B cell (primary cell): Measurements from ENCODE around the gene PTGFRN. TPM values are rescaled to one million over a fixed set of nuclear protein-coding genes. Genes with fewer than 3 reads are reported as not detected.

Experiments used
- ATAC-seq: fragments of 200-7000 bp; cut with Tn5 transposase; one replicate; pipeline ENCODE4 v1.10.0; 2021; ENCODE audit warnings: low read depth, mild to moderate bottlenecking, moderate number of reproducible peaks, moderate library complexity
- CTCF ChIA-PET: fragments of 350-600 bp; sonication (Branson Sonifier 250); formaldehyde crosslinking; loops from one replicate; lab custom pipeline; 2021; ENCODE audit warnings: antibody characterized with exemption, inconsistent platforms; lab: Charles Lee
- POLR2A ChIA-PET: fragments of 350-600 bp; sonication (Branson Sonifier 250); formaldehyde crosslinking; loops from one replicate; lab custom pipeline; 2021; ENCODE audit warnings: antibody characterized with exemption; lab: Charles Lee
- DNase-seq: peaks from one replicate; pipeline ENCODE4 v3.0.0; 2013
- H2AFZ ChIP-seq: 2 replicates; pipeline ENCODE4 v1.6.1; 2012; ENCODE audit warnings: mild to moderate bottlenecking, low read depth, low read length; ENCODE audit not compliant: insufficient read depth, poor library complexity, severe bottlenecking
- H3K27ac ChIP-seq, 2 donors: 1 replicate in 1 of 2; 2 replicates in 1 of 2; pipeline ENCODE4 v1.5.1; 2012 to 2013; ENCODE audit warnings: low read length in 2 of 2, mild to moderate bottlenecking in 2 of 2, moderate library complexity in 1 of 2
- H3K27me3 ChIP-seq, 4 experiments: fragments of 200-600 bp in 1 of 4; sonication (generic) in 1 of 4; replicated peaks in 1 of 4; 1 replicate in 2 of 4; 2 replicates in 2 of 4; pipeline versions ENCODE4 v1.6.1 to v1.7.0; 2013 to 2016; ENCODE audit warnings: low read length in 3 of 4, mild to moderate bottlenecking in 2 of 4, mixed read lengths in 1 of 4, moderate library complexity in 1 of 4; ENCODE audit not compliant: insufficient read depth in 4 of 4, control insufficient read depth in 3 of 4; ENCODE audit errors: control extremely low read depth in 1 of 4
- H3K36me3 ChIP-seq, 2 experiments: replicated peaks in 1 of 2; 1 replicate in 1 of 2; 2 replicates in 1 of 2; pipeline versions ENCODE4 v1.6.1 to v1.7.1; 2013; ENCODE audit warnings: low read length in 1 of 2; ENCODE audit not compliant: insufficient read depth in 2 of 2, control insufficient read depth in 1 of 2; ENCODE audit errors: control extremely low read depth in 1 of 2, extremely low read depth in 1 of 2
- H3K4me1 ChIP-seq, 2 donors: fragments of 200-600 bp in 1 of 2; sonication (generic) in 1 of 2; 1 replicate in 1 of 2; 2 replicates in 1 of 2; pipeline versions ENCODE4 v1.5.1 to v1.6.1; 2013 to 2017; ENCODE audit warnings: low read length in 2 of 2; ENCODE audit not compliant: control insufficient read depth in 2 of 2, insufficient read depth in 2 of 2
- H3K4me2 ChIP-seq: replicated peaks from 2 replicates; pipeline ENCODE3; 2012; ENCODE audit warnings: mild to moderate bottlenecking, low read depth, low read length; ENCODE audit not compliant: poor library complexity, severe bottlenecking
- H3K4me3 ChIP-seq, 5 experiments: fragments of 200-600 bp in 1 of 5; sonication (generic) in 1 of 5; 1 replicate in 3 of 5; 2 replicates in 2 of 5; pipeline versions ENCODE4 v1.5.1 to v1.7.0; 2011 to 2016; ENCODE audit warnings: low read length in 4 of 5, mild to moderate bottlenecking in 4 of 5, low read depth in 2 of 5, control low read depth in 1 of 5, moderate library complexity in 1 of 5; ENCODE audit not compliant: insufficient read depth in 1 of 5; ENCODE audit errors: control extremely low read depth in 1 of 5, extremely low read depth in 1 of 5
- H3K79me2 ChIP-seq: fragments of 200-600 bp; sonication (generic); one replicate; pipeline ENCODE4 v1.6.0; 2016; ENCODE audit warnings: low read length; ENCODE audit not compliant: control insufficient read depth, insufficient read depth
- H3K9ac ChIP-seq: fragments of 200-600 bp; sonication (generic); 2 replicates; pipeline ENCODE4 v1.6.1; 2017; ENCODE audit warnings: mild to moderate bottlenecking, low read length, moderate library complexity
- H3K9me3 ChIP-seq, 3 donors: one replicate each; pipeline versions ENCODE4 v1.6.1 to v1.7.1; 2013; ENCODE audit warnings: low read length in 2 of 3; ENCODE audit not compliant: control insufficient read depth in 2 of 3, insufficient read depth in 1 of 3; ENCODE audit errors: control extremely low read depth in 1 of 3
- H4K20me1 ChIP-seq: 2 replicates; pipeline ENCODE4 v1.6.0; 2012; ENCODE audit warnings: mild to moderate bottlenecking, low read length; ENCODE audit not compliant: insufficient read depth, control insufficient read depth, poor library complexity, severe bottlenecking
- H3K27ac Mint-ChIP-seq: one replicate; pipeline ENCODE4 v1.8.0; 2021; ENCODE audit warnings: mixed read lengths
- H3K27me3 Mint-ChIP-seq: one replicate; pipeline ENCODE4 v1.8.0; 2021; ENCODE audit warnings: mixed read lengths
- H3K4me1 Mint-ChIP-seq: one replicate; pipeline ENCODE4 v1.8.0; 2021; ENCODE audit warnings: mixed read lengths
- H3K4me3 Mint-ChIP-seq: one replicate; pipeline ENCODE4 v1.8.0; 2021; ENCODE audit warnings: mixed read lengths
- H3K9me3 Mint-ChIP-seq: one replicate; pipeline ENCODE4 v1.8.0; 2022; ENCODE audit warnings: mixed read lengths; ENCODE audit not compliant: insufficient read depth
- EZH2 ChIP-seq: IDR thresholded peaks from 2 replicates; pipeline ENCODE4 v1.6.1; 2012; ENCODE audit warnings: borderline replicate concordance, low read depth, mild to moderate bottlenecking, moderate library complexity, low read length; ENCODE audit not compliant: insufficient read depth, poor library complexity, severe bottlenecking
- WGBS: methylation state at CpG from one replicate; pipeline ENCODE4 v1.1.5; 2013; ENCODE audit warnings: missing lambda C conversion rate; ENCODE audit not compliant: insufficient coverage; 5-methylcytosine and 5-hydroxymethylcytosine counted together
- intact Hi-C: fragments of 100-400 bp; cut with micrococcal nuclease; formaldehyde crosslinking; loops from one replicate; pipeline ENCODE4 v1.10.0; 2022
- polyA plus RNA-seq: library from polyadenylated mRNA; depleted of rRNA; stranded (reverse); fragments of >200 nt; gene quantifications from 2 replicates; pipeline ENCODE4 v1.2.3, GENCODE V29; 2012
- total RNA-seq, 2 donors: library from RNA; stranded (reverse); fragments of 120-200 nt in 1 of 2; gene quantifications; 1 replicate in 1 of 2; 2 replicates in 1 of 2; pipeline versions ENCODE4 v1.2.3 to v1.2.4, GENCODE V29; 2013 to 2022
- TF ChIP-seq, protein P1 (sequence below): fragments of 200-600 bp; IDR thresholded peaks from one replicate; pipeline ENCODE4 v1.8.0; 2022; ENCODE audit warnings: antibody characterized with exemption, mild to moderate bottlenecking

Gene PTGFRN
- total and polyA plus RNA-seq, 2 donors (not counting 1 experiment from before 2014, with no cell fraction given): 0.17 TPM; not detected in 1

DNA sequence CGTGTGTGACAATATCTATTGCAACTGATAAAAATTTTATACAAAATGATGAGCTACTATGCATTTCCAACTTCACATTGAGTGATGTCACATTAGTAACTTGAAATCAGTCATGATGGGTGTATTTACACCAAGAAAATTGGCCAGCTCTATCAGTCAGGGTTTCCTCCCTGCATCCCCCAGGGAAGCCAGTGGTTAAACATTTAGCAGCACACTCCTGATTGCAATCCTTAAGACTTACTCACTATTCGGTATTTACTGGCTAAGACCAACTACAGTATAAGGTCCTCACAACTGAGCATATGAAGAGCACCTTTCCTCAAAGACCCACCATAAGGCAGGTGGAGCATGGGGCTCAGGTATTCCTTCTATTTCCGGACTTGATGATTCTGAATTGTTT, 41.3 kb upstream of the PTGFRN start:
- Histone ChIP-seq H3K27me3 (no peaks in the 10 kb centered on the region), H3K4me3 (no peak overlapping the region), H2AFZ (no peak overlapping the region), H3K9ac (no peak overlapping the region), H3K4me1 (no peaks in the 10 kb centered on the region), H3K4me2 (no peak overlapping the region), H4K20me1 (no peaks in the 10 kb centered on the region), H3K36me3 (no peaks in the 10 kb centered on the region), H3K27ac (no peak overlapping the region), H3K9me3 (peaks cover 1 to 12% (median 7%) of the 10 kb centered on the region in 3 donors), H3K79me2 (no peaks in the 10 kb centered on the region)
- intact Hi-C loops: no loop called here
- 47% methylated on average over 2 of the region's 3 CpGs for WGBS
- peaks cover 10% of the 10 kb centered on the region for H3K27me3 Mint-ChIP-seq
- no peak overlapping the region for H3K27ac Mint-ChIP-seq
- TF ChIP-seq EZH2: no peak
- TF ChIP-seq, protein P1, sequence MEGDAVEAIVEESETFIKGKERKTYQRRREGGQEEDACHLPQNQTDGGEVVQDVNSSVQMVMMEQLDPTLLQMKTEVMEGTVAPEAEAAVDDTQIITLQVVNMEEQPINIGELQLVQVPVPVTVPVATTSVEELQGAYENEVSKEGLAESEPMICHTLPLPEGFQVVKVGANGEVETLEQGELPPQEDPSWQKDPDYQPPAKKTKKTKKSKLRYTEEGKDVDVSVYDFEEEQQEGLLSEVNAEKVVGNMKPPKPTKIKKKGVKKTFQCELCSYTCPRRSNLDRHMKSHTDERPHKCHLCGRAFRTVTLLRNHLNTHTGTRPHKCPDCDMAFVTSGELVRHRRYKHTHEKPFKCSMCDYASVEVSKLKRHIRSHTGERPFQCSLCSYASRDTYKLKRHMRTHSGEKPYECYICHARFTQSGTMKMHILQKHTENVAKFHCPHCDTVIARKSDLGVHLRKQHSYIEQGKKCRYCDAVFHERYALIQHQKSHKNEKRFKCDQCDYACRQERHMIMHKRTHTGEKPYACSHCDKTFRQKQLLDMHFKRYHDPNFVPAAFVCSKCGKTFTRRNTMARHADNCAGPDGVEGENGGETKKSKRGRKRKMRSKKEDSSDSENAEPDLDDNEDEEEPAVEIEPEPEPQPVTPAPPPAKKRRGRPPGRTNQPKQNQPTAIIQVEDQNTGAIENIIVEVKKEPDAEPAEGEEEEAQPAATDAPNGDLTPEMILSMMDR: no peak
- H3K4me1 Mint-ChIP-seq: no peaks in the 10 kb centered on the region
- CTCF ChIA-PET: no interaction called here
- ATAC-seq (no peak), DNase-seq (no peak)
- H3K9me3 Mint-ChIP-seq: no peaks in the 10 kb centered on the region
- POLR2A ChIA-PET: no interaction called here
- no peak overlapping the region for H3K4me3 Mint-ChIP-seq

DNA sequence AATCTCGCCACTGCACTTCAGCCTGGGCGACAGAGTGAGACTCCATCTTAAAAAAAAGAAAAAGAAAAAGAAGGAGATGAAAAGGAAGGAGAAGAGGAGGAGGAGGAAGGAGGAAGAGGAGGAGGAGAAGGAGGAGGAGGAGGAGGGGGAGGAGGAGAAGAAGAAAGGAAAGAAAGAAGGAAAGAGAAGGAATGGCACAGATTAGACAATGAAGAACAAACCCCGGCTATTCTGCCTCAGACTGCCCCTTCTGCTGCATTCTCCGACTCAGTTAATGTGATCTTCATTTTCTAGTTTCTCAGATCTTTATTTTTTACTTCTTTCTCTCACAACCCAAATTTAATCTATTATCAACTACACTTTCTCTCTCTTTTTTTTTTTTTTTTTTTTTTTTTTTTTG, 40.1 kb upstream of the PTGFRN start:
- H3K4me2 ChIP-seq: no peak overlapping the region
- 83% methylated on average over 3 of the region's 4 CpGs for whole genome bisulfite sequencing
- peaks cover 16% of the 10 kb centered on the region for H3K27me3 Mint-ChIP-seq

More for the DNA sequence above, 40.1 kb upstream of the PTGFRN start:
- no peaks in the 10 kb centered on the region for H3K4me1 ChIP-seq
- Mint-ChIP-seq H3K27ac (no peak overlapping the region), H3K4me3 (no peak overlapping the region), H3K9me3 (no peaks in the 10 kb centered on the region), H3K4me1 (no peaks in the 10 kb centered on the region)
- H3K9ac ChIP-seq: no peak overlapping the region
- ChIA-PET POLR2A (no interaction called here), CTCF (no interaction called here)
- no peak for DNase-seq
- no peak overlapping the region for H3K4me3 ChIP-seq
- no peaks in the 10 kb centered on the region for H4K20me1 ChIP-seq
- no peak overlapping the region for H2AFZ ChIP-seq
- H3K36me3 ChIP-seq: no peaks in the 10 kb centered on the region
- peaks cover 1 to 8% (median 7%) of the 10 kb centered on the region in 3 donors for H3K9me3 ChIP-seq
- no peak overlapping the region for H3K27ac ChIP-seq
- TF ChIP-seq, protein P1: no peak
- TF ChIP-seq EZH2: no peak
- ATAC-seq: no peak
- intact Hi-C loops: no loop called here
- H3K79me2 ChIP-seq: no peaks in the 10 kb centered on the region
- H3K27me3 ChIP-seq: peaks cover 0 to 3% (median 0%) of the 10 kb centered on the region in 4 experiments
